IPS-NIHi7 (cell line): ENCODE measurements around the gene PKP3.
A peak's percentile ranks its signal among the peaks of the same experiment; 100 is the strongest.
"Not testable (repeated sequence)": the region's sequence is repeated elsewhere in the genome, so short reads cannot be mapped to it uniquely, and the experiment has no call there.

Source experiments
- DNase-seq: peaks from one replicate; pipeline ENCODE4 v3.0.0; 2012; ENCODE audit warnings: mixed read lengths; ENCODE audit errors: extremely low spot score

Gene PKP3

DNA sequence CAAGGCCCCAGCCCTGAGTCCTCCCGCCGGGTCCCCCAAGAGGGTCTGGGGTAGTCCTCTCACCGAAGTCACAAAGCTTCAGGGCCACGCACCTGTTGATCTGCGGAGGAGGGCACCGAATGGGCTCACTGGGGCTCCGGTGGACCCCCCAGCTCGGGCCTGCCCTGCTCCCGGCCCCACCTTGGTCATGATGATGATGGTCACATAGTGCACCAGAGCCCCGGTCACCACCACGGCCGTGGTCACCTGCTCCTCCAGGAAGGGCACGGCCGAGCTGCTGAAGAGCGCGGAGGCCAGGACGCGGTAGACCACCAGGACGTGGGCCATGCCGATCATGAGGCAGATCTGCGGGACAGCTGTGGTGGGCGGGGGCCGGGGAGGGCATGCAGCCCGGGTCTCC lies 34.3 kb downstream of the PKP3 start:
- DNase-seq = no peak

DNA sequence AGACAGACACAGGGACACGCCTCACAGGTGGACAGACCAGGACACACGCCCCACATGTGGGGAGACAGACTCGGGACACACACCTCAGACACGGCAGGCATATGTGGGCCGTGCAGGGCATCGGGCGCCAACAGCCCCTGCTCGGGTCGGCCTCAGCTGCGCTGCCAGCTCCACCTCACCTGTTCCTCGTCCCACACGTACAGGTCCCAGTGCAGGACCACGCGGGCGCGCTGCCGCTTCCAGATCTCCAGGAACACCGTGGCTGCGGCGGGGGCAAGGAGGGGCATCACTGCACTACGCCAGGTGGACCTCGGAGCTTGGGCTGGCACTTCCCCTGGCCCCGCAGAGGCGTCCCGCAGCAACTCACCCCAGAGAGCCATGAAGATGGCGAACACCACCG lies 35.4 kb downstream of the PKP3 start:
- no peak for DNase-seq

DNA sequence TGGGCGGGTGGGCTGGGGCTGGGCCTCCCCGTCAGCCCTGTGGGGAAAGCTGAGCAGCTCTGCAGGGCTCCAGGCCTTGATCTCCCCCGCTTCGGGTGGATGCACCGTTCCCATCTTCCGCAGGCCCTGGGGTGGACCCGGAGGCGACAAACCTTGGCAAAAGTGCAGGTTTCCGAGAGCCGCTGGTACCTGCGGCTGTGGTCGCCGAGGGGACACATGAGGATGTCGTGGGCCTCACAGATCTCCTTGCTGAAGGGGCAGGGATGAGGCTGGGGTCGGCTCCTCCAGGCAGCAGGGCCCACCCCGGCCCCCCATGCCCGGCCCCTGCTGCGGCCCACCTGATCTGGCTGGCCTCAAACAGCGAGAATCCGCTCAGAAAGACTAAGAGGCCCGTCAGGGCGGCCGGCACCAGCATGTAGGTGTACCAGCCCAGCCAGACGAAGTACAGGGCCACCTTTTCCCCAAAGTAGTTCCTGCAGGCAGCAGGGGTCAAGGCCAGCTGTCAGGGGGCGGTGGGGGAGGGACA lies 36.0 kb downstream of the PKP3 start:
- peak; percentile 57 for DNase-seq

DNA sequence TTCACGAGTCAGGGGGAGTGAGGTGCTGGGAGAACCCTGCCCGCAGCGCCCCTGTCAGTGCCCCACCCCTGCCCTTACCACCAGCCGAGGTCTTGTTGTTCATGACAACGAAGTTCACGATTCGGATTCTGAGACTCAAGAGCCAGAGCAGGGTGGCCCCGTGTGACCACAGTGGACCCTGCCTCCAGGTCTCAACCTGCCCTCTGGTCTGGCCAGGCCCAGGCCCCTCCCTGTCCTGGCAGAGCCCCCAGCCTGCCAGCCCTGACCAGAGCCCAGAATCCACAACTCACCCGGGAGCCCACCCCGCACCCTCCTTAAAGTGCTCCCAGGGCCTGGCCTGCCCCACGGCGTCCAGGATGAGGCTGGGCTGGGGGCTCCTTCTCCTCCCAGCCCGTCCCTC lies 37.9 kb downstream of the PKP3 start:
- DNase-seq = no peak

DNA sequence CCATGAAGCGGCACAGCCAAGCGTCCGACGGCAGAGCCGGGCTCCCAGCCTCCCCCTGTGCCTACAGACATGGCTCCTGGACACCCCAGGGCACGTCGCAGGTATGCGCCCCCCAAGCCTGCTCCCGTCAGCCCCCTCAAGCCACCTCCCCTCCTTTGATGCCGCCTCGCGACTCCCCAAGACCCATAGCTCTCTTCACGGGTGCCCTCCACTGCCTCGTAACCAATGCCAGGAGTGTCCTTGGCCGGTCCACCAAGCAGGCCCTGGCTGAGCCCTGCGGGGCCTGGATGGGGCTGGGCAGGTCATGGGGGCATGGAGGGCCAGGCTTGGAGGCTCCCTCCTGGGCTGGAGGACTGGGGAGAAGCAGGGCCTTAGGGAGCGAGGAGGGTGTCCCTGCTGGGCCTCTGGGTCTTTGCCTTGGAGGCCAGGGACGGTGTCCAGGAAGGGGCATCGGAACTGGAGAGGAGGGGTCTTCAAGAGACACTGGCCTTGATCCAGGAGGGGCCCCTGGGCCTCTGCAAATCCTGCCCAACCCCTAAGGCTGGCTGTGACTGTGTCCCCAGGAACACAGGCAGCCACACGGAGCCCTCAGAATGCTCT lies 38.6 kb downstream of the PKP3 start:
- DNase-seq = no peak

DNA sequence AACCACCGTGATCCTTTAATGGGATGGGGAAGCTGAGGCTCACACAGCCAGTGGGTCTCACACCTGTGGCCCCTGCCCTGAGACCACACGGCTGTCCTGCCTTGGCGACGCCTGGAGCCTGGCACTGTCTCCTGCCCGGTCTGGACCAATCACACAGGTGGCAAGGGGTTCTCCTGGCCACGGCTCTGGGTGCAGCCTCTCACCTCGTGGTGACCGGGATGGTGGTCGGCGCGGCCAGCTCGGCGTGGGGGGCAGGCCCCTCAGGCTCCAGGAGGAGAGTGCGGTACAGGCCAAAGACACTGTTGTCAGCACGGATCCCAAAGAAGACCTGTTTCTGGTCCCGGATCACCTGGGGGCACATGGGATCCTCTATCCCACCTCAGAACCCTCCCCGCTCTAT lies 39.1 kb downstream of the PKP3 start:
- DNase-seq = no peak

DNA sequence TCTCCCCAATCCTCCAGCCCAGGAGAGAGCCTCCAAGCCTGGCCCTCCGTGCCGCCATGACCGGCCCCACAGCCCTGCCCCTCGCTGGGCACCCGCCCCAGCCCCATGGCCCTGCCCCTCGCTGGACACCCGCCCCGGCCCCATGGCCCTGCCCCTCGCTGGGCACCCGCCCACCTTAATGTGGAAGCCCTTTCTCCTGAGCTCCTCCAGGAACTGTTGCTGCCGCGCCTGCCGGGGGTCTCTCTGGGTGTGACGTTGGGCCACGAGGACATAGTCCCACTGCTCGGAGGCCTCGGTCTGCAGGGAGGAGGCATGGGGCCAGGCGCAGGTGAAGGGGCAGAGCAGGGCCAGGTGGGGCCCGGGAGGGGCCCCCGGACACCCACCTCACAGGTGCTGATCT lies 39.6 kb downstream of the PKP3 start:
- DNase-seq = no peak

DNA sequence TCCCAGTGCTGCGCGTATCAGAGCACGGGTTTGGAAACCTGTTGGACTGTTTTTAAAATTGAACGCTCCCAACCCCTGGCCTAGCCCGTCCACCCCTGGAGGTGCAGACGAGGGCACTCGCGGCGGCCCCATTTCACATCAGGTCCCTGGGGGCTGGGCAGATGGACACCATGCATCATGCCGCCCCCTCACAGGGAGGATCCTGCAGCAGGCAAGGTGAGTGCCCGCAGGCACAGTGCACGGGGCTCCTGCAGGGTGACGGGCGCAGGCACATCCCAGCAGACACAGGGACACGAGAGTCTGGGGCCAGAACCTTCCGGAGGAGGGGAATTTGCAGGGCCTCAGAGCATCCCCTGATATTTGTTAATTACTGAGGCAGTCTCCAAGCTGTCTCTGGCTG lies 40.5 kb downstream of the PKP3 start:
- DNase-seq = no peak

DNA sequence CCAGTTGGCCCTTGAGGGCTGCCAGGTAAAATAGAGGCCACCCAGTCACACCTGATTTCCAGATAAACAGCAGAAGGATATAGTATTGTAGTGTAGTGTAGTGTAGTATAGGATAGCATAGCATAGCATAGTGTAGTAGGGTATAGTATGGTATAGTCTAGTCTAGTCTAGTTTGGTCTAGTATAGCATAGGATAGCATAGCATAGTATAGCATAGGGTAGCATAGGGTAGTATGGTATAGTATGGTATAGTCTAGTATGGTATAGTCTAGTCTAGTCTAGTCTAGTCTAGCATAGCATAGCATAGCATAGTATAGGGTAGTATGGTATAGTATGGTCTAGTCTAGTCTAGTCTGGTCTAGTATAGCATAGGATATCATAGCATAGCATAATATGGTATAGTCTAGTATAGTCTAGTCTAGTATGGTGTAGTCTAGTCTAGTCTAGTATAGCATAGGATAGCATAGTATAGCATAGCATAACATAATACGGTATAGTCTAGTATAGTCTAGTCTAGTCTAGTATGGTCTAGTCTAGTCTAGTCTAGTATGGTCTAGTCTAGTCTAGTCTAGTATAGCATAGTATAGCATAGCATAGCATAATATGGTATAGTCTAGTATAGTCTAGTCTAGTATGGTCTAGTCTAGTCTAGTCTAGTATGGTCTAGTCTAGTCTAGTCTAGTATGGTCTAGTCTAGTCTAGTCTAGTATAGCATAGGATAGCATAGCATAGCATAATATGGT lies 41.2 kb downstream of the PKP3 start:
- DNase-seq = not testable (repeated sequence)

DNA sequence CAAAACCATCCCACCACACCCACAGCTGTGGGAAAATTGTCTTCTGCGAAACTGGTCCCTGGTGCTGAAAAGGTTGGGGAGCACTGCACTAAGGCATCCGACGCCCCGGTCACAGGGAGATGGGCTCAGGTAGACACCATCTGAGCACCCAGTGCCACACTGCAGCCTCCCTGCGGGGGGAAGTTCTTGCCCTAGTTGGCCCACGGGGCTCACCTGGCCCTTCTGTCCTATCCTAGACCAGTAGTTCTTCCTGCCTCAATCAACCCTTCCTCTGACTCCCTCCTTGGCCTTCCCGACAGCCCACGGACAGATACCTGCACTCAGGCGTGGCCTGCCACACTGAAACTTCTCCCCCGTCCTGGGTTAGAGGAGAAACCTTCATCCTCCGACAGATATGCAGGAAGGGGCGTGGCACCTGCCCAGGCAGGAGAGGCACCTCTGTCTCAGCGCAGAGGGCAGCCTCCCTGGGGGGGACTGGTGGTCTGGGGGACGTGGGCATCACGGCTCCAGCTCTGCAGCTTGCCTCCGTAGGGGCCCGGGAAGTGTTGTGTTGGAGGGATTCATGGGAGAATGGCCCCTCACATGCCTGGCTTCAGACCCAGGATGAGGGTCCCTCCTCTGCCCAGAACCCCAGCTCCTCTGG lies 43.3 kb downstream of the PKP3 start:
- DNase-seq = no peak

DNA sequence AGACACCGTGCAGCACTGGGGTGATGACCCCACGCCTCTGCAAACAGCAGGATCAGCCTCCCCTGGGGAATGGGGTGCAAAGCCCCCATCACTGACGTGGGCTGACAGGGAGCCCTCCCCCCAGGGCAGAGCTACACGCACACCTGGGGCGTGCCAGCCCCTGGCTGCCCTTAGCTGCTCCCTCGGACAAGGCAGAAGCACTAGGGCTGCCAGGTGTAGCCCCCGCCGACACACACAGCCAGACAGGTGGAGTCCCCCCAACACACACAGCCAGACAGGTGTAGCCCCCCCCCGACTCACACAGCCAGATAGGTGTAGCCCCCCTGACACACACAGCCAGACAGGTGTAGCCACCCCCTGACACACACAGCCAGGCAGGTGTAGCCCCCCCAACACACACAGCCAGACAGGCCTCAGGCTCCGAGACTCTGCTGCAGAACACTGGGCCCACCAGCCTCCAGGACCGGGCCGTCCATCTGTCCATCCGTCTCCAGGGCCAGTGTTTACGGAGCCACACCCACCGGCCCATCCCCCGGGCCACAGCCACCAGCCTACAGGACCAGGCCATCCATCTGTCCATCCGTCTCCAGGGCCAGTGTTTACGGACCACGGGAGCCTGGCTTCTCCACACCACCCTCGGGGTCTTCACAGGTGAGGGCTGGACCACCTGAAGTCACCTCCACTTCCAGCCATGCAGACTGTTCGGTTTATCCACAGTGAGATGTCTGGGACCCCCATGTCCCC lies 44.3 kb downstream of the PKP3 start:
- DNase-seq = no peak

DNA sequence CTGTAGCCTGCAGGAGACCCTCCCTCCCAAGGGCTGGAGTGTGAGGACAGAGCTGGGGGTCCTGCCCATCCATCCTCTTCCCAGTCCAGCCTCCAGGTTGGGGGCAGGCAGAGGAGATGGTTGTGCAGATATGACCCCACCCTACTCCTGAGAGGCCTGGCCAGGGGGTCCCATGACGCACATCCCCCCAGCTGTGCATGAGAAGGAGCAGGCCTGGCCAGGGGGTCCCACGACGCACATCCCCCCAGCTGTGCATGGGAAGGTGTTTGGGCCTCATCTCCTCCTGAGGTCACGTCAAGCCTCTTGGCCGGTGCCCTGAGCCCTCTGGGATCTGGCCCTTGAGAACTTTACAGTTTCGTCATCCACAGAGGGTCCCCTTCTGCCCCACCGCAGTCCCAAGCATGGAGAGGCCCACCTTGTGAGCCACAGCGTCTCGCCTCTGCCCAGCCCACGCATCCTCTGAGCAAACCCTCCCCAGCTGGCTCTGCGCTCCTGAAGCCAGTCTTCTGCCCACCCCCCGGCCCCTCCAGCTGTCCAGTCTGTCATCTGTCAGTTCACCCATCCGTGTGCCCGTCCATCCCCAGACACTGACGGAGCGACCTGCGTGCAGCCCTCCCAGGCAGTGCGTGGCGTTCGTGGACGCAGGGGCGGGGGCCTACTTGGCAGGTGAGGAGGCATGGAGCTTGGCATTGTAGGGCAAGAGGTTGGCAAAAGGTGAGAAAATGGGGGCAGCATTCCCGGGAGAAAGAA lies 45.5 kb downstream of the PKP3 start:
- no peak for DNase-seq

DNA sequence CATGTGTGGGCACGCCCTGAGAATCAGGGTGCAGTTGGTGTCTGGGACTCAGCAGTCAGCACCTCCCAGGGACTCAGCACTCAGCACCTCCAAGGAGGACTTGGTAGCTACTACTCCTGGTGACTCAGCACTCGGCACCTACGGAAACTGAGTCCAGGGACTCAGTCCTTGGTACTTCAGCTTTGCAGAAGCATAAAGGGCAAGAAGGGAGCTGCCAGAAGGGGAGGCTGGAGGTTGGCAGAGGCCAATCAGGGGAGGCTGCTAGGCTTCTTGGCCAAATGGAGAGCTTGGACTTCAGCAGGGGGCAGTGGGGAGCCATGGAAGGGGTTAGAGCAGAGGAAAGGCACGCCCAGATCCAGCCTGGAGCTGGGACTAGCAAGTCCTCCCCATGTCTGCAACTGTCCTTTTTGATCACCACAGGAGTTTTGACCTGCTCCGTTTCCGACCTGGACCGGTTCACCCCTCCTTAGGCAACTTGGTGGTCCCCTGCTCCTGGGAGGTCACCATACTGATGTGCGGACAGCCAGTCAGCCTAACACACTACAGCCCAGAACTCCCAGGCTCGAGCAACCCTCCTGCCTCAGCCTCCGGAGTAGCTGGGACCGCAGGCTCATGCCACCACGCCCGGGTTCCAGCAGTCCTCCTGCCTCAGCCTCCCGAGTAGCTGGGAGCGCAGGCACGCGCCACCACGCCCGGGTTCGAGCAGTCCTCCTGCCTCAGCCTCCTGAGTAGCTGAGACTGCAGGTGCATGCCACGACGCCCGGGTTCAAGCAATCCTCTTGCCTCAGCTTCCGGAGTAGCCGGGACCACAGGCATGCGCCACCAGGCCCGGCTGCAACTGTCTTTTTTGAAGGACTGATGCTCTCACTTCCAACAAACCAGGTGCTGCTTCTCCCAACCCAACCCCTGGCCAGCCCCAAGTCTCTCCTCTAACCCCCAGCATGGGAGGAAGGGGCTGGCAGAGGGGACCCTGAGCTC lies 46.3 kb downstream of the PKP3 start:
- no peak for DNase-seq

DNA sequence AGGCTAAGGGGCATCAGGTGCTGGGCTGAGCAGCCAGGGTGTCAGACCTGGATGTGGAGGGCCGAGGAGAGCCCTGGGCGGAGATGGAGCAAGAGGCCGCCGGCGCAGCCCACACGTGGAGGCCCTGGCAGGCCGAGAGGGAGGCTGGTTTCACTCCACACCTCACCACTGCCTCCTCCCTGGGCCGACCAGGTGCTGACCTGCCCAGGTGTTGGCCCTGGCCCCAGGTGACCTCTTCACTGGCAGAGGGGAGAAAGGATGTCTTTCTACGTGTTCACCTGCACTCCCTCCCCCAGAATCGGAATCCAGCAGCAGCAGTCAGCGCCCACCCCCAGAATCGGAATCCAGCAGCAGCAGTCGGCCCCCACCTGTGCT lies 47.0 kb downstream of the PKP3 start:
- no peak for DNase-seq

DNA sequence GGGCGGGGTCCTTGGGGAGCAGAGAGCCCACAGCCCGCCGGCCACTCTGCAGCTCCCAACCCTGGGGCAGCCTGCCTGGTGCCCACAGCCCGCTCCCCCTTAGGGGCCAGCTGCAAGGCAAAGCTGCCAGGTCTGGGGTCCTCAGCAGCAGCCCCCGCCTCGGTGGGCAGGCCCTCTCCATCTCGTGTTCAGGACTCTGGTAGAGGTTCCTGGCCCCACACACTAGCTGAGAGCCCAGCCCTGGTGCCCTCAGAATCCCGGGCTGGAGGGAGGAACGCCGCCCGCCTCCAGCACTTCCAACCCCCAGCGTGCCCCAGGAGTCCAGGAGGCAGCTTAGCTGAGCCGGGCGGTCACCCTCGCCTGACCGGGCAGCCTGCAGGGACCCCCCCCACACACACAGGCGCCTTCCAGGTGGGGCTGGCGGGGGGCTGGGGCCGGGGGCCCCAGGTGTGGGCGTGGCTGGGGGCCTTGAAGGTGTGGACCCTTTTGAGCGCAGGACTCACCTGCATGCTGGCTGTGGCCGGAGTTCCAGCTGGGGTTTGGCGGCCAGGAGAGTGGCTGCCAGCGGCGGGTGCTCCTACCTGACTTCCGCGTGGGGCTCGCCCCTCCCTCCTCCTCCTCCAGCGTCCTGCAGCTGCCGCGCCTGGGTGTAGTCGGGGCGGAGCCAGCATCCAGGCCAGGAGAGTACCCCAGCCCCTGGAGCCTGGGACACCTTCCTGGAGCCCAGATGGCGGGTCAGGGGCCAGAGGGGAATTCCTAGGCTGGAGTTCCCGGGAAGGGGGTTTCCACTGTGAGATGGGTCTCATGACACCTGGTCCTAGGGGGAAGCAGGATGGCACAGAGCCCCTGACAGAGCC lies 47.6 kb downstream of the PKP3 start, which contains the start of gene ANO9:
Gene ANO9 (minus strand): TSS at position 594 of the 857 bp plus-strand sequence. CDS start 85 bp downstream, at position 509.
- peak; percentile 77 for DNase-seq

DNA sequence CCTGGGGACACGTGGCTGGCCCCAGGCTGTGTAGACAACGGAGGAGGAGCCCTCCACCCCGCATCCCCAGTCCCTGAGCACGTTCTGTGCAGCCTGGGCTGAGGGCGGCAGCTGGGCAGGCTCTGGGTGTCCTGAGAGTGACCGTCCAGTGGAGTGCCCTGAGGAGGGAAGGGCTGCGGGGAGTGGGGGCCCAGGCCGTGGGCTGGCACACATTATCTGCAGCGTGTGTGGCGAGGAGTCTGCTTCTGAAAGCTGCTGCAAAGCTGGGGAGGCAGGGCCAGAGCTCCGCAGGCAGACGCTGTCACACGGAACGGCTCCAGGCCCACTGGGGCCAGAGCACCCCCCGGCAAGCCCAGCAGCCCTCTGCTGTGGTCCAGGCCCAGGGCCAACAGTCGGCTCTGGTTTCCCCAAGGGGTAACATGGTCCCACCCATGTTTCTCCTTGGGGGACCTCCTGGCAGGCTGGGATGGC lies 48.6 kb downstream of the PKP3 start:
- DNase-seq = no peak

DNA sequence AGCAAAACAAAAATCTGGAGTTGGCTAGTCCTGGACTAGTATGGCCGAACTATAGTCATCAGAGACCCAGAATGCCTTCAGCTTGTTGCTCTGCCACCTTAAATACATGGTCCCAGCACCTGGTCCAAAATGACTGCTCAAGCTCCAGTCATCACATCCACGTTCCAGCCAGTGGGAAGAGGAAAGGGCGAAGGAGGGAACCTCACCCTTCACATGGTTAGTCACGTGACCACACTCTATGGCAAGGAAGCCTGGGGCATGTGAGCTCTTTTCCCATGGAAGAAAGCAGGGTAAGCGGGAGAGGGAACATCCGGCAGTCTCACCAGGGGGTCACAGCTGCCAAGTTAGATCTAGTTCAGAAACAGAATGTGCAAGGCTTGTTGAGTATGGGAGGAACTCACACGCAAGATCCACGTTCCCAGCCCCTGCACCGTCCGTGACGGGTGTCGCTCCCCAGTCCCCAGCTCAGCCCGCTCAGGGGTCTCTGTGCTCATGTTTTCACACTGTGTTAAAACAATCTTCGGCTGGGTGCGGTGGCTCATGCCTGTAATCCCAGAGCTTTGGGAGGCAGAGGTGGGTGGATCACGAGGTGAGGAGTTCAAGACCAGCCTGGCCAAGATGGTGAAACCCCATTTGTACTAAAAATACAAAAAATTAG lies 49.7 kb downstream of the PKP3 start:
- DNase-seq = no peak

DNA sequence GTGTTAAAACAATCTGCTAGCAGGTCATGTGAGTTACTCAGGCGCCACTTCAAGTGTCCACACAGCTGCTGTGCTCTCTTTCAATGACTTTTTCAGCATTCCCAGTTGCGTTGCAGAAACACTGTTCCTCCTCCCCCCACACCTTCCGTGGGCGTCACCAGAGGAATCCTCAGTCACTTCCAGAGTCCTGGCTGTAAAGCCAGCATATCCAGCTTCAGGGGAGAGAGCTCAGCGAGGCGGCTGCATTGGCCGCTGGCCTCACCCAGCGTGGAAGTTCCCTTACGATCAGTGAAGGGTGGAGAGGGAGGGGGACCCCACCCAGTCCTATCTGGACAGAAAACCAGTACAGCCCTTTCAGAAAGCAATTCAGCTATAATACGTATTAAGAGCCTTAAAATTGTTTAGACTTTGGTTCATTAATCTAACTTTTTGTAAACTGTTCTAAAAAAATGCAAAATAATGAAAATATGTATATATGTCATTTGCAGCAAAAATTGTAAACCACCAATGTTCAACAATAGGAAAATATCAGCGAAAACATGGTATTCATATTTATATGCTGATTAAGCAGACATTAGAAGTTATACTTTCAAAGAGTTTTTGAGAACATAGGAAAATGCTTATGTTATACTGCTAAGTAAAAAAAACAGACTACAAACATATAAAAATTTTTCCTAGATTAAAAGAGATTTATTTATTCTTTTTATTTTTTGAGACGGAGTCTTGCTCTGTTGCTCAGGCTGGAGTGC lies 50.6 kb downstream of the PKP3 start:
- no peak for DNase-seq
